ENCODE data around the gene LRRC66. TPM values are rescaled to one million over a fixed set of nuclear protein-coding genes. Genes with fewer than 3 reads are reported as not detected.

The LRRC66 gene
- 0.12 and 0.15 TPM in 2 replicates for total RNA-seq (2014; rRNA removed; shearing (Covaris generic))
- polyA plus RNA-seq (2014; cell fraction: nucleus; rRNA removed): 0.16 TPM in 1 of 2 replicates, not detected in the other

GRCh38 chr4:52019936-52020657 lies at the start of gene LRRC66:
LRRC66 (minus strand) TSS chr4:52020363; CDS start chr4:52017613, 2,750 bp downstream.
- DNase-seq (ENCODE audit: extremely low read depth, low read depth): no peak

- no peak for DNase-seq (ENCODE audit: extremely low read depth, low read depth)
Measured at GRCh38 chr4:52069571-52069970, 49.4 kb upstream of the LRRC66 start.

- no peak for DNase-seq (ENCODE audit: extremely low read depth, low read depth)
Measured at GRCh38 chr4:52059372-52059771, 39.2 kb upstream of the LRRC66 start.

GRCh38 chr4:52058275-52058674 lies 38.1 kb upstream of the LRRC66 start:
- no peak for DNase-seq (ENCODE audit: extremely low read depth, low read depth)

- no peak for DNase-seq (ENCODE audit: extremely low read depth, low read depth)
Measured at GRCh38 chr4:52057196-52057595, 37.0 kb upstream of the LRRC66 start.

GRCh38 chr4:52054254-52054653 lies 34.1 kb upstream of the LRRC66 start:
- DNase-seq (ENCODE audit: extremely low read depth, low read depth): no peak

- DNase-seq (ENCODE audit: extremely low read depth, low read depth): no peak
Measured at GRCh38 chr4:52052475-52052780, 32.3 kb upstream of the LRRC66 start.

- peak; percentile 27 for DNase-seq (ENCODE audit: extremely low read depth, low read depth)
Measured at GRCh38 chr4:52051615-52052474, 31.7 kb upstream of the LRRC66 start.

- no peak for DNase-seq (ENCODE audit: extremely low read depth, low read depth)
Measured at GRCh38 chr4:52051213-52051614, 31.1 kb upstream of the LRRC66 start, which contains the start of gene SPATA18. SPATA18 (plus strand) TSS chr4:52051304; CDS start chr4:52051705, 401 bp downstream.

GRCh38 chr4:52049266-52049665 lies 29.1 kb upstream of the LRRC66 start:
- DNase-seq (ENCODE audit: extremely low read depth, low read depth): no peak

GRCh38 chr4:52045028-52045427 lies 24.9 kb upstream of the LRRC66 start:
- no peak for DNase-seq (ENCODE audit: extremely low read depth, low read depth)

GRCh38 chr4:52038103-52038912 lies 18.1 kb upstream of the LRRC66 start, which contains the start of gene SGCB:
SGCB (minus strand) TSS chr4:52038299; CDS start chr4:52038259, 40 bp downstream.
- DNase-seq (ENCODE audit: extremely low read depth, low read depth): peak; percentile 24

- DNase-seq (ENCODE audit: extremely low read depth, low read depth): no peak
Measured at GRCh38 chr4:52037689-52038102, 17.5 kb upstream of the LRRC66 start.

GRCh38 chr4:52036886-52037530 lies 16.8 kb upstream of the LRRC66 start:
- DNase-seq (ENCODE audit: extremely low read depth, low read depth): no peak

- DNase-seq (ENCODE audit: extremely low read depth, low read depth): no peak
Measured at GRCh38 chr4:52035190-52035589, 15.0 kb upstream of the LRRC66 start.

GRCh38 chr4:52032005-52032404 lies 11.8 kb upstream of the LRRC66 start:
- no peak for DNase-seq (ENCODE audit: extremely low read depth, low read depth)

GRCh38 chr4:52028970-52029369 lies 8.8 kb upstream of the LRRC66 start:
- DNase-seq (ENCODE audit: extremely low read depth, low read depth): no peak

- no peak for DNase-seq (ENCODE audit: extremely low read depth, low read depth)
Measured at GRCh38 chr4:52017814-52018213, 2.3 kb downstream of the LRRC66 start.

GRCh38 chr4:52016981-52017380 lies 3.2 kb downstream of the LRRC66 start:
- DNase-seq (ENCODE audit: extremely low read depth, low read depth): no peak

- DNase-seq (ENCODE audit: extremely low read depth, low read depth): no peak
Measured at GRCh38 chr4:52015366-52015765, 4.8 kb downstream of the LRRC66 start.

Data from NCI-H460 (cell line).